HL-60/S4 treated with retinoic acid at 250 ng/mL for 4 days and 3 days (cell line): Measurements from ENCODE around the gene VWF.
"Not testable (repeated sequence)": the region's sequence is repeated elsewhere in the genome, so short reads cannot be mapped to it uniquely, and the experiment has no call there.

Source experiments
- in situ Hi-C: fragments of 300-500 bp; cut with MboI; formaldehyde crosslinking; loops from 2 replicates; pipeline ENCODE4 v1.7.0; 2022; ENCODE audit warnings: low sequenced_read_pairs

The VWF gene

DNA sequence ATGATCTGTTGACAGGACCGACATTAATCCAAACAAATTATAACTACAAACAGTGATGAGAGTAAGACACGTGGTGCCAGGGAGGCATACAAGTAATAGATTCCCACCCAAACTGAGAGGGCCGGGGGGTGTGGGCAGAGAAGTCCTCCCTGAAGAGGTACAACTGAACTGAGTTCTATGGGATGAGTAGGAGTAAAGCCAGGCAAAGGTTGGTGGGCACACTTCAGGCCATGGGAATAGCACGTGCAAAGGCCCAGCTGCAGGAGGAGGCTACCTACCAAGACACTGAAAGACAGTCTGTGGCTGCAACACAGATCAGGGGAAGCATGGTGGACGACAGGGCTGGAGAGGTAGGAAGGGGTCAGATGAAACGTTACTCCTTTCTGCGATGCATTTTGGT lies 22.0 kb upstream of the VWF start:
- in situ Hi-C loops, result no loop called here

DNA sequence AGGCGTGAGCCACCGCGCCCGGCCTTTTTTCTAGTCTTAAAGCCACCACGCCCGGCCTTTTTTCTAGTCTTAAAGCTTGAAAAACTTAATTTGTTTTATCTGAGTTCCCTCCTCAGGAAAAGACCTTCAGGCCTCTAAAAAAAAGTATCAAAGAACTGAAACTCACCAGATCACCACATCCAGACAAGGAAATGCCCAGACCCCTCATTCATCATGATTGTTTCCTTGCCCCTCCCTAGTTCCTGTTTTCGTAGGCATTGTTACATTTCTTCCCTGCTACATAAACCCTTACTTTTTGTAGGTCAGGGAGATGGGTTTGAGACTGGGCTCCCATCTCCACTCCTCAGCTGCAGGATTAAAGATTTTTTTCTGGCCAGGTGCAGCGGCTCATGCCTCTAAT lies 21.1 kb upstream of the VWF start:
- in situ Hi-C loops, result no loop called here

DNA sequence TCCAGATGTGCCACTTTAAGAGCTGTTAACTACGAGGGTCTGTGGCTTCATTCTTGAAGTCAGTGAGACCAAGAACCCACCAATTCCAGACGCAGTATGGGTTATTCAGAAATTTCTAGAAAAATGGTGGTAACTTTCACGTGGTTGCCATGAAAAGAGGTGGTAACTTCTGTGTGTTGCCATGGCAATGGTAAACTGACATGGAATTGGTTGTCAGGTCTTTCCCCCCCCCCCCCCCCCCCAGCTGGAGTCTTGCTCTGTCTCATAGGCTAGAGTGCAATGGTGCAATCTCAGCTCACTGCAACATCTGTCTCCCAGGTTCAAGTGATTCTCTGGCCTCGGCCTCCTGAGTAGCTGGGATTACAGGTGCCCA lies 18.8 kb upstream of the VWF start:
- in situ Hi-C loops, result no loop called here

DNA sequence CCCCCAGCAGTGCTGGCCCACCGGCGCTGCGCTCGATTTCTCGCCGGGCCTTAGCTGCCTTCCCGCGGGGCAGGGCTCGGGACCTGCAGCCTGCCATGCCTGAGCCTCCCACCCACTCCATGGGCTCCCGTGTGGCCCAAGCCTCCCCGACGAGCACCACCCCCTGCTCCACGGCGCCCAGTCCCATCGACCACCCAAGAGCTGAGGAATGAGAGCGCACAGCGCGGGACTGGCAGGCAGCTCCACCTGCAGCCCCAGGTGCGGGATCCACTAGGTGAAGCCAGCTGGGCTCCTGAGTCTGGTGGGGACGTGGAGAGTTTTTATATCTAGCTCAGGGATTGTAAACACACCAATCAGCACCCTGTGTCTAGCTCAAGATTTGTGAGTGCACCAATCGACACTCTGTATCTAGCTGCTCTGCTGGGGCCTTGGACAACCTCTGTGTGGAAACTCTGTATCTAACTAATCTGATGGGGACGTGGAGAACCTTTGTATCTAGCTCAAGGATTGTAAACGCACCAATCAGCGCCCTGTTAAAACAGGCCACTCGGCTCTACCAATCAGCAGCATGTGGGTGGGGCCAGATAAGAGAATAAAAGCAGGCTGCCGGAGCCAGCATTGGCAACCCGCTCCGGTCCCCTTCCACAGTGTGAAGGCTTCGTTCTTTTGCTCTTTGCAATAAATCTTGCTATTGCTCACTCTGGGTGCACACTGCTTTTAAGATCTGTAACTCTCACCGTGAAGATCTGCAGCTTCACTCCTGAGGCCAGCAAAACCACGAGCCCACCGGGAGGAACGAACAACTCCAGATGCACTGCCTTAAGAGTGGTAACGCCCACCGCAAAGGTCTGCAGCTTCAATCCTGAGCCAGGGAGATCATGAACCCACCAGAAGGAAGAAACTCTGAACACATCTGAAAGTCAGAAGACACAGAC lies 18.2 kb upstream of the VWF start:
- in situ Hi-C loops, result not testable (repeated sequence)

DNA sequence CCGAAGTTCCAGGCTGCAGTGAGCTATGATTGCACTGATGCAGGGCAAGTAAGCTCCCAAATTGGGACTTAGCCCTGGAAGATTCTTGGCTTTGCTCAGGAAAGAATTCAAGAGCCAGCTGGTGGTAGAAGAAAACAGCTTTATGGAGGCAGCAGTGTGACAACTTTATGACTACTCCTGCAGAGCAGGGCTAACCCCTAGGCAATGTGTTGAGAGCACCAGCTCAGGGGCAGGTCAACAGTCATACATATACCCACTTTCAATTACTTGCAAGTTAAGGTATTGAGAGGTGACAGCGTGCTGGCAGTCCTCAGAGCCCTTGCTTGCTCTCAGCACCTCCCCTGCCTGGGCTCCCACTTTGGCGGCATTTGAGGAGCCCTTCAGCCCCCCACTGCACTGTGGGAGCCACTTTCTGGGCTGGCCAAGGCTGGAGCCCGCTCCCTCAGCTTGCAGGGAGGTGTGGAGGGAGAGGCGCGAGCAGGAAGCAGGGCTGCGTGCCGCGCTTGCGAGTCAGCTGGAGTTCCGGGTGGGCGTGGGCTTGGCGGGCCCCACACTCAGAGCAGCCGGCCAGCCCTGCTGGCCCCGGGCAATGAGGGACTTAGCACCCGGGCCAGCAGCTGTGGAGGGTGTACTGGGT lies 17.4 kb upstream of the VWF start:
- in situ Hi-C loops, result not testable (repeated sequence)

DNA sequence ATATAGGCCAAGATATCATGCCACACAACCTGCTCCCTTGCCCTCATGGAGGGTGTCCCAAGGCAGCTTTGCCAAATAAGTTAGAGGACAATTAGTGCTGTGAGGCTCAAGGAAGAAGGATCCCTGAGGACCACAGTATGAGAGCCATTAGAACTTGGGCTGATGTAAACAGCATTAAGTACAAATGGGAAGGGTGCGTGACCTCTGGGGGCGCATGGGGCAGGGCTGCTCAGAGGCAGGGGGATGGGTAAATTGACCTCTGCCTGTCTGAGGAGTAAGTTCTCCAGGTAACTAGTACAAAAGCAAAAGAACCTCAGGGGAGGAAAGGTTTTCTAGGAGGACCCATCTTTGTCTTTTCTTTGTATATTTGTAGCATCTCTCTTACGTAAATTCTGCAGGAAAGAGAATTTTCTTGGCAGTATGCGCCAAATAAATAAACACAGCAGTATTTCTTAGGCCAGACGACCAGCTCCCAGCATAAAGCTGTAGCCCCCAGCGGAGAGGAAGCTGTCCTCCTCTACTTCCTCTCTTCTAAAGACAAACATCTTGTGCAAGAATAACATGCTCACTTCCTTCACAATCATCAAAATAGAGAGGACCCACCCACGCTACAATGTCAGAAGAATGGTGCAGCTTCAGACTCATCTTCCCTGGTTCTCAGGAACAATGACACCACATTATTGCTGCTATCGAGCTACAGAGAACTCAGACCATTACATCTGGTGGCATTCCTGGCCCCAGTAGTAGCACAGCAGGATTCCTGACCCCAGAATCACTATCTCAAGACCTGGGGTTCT lies 16.4 kb upstream of the VWF start:
- in situ Hi-C loops, result no loop called here

DNA sequence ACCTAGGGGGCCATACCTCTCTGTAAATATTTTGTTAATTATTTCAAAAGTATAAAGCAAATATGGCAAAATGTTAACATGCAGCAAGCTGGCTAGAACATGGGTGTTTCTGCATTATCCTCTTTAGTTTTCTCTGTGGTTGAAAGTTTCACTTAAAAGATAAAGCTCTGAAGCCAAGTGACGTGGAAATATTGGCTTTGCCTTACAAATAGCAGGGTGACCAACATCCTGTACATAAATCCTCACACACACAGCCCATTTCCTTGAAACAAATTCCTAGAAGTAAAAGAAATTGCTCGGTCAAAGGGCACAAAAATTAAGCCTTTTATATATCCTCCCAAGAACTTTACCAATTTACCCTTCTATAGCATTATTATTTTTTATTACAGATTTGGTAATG lies 10.6 kb upstream of the VWF start:
- in situ Hi-C loops, result no loop called here

DNA sequence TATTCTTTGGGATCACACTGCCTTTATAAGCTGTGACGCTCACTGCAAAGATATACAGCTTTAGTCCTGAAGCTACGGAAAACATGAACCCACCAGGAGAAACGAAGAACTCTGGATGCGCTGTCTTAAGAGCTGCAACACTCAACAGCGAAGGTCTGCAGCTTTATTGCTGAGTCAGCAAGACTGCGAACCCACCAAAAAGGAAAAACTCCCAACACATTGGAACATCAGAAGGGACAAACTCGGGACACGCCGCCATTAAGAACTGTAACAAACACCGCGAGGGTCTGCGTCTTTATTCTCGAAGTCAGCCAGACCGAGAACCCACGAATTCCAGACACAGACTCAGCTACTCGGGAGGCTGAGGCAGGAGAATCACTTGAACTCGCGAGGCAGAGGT lies 9.2 kb upstream of the VWF start:
- in situ Hi-C loops, result no loop called here

DNA sequence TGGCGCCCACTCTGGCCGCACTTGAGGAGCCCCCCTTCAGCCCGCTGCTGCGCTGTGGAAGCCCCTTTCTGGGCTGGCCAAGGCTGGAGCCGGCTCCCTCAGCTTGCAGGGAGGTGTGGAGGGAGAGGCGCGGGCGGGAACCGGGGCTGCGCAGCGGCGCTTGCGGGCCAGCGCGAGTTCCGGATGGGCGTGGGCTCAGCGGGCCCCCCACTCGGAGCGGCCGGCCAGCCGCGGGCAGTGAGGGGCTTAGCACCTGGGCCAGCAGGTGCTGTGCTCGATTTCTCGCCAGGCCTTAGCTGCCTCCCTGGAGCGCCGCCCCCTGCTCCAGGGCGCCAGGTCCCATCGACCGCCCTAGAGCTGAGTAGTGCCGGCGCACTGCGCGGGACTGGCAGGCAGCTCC lies 8.0 kb upstream of the VWF start:
- in situ Hi-C loops, result no loop called here

DNA sequence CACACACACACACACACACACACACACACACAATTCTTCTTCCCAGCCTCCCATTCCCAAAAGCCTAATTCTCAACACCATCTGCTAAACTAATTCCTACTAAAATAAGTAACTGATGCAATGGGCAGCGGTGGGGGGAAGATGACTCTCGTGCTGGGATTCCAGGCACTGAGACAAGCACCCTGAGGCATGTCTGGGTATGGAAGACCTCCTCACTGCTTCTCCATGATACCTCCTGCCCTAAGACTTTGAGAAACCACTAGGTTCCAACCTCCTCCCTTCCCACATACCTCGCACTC lies 789 bp upstream of the VWF start:
- in situ Hi-C loops, result no loop called here

DNA sequence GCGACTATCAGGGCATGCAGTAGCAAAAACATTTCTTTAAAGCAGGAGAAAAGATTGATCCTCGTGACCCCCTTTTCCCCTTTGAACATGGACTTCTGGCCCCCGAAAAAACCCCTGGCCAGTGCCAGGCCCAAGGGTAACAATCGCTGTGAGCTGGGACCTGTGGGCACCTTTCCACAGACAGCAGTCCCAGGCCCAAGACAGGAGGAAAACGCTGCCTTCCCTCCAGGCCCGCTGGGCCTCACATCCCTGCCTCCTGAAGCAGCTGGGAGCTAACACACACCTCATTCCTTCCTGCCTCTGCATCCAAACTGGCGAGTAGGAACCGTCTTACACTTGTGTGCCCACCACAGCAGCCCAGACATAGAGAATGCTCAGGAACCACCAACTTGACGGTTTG lies 1.2 kb downstream of the VWF start:
- in situ Hi-C loops, result no loop called here

DNA sequence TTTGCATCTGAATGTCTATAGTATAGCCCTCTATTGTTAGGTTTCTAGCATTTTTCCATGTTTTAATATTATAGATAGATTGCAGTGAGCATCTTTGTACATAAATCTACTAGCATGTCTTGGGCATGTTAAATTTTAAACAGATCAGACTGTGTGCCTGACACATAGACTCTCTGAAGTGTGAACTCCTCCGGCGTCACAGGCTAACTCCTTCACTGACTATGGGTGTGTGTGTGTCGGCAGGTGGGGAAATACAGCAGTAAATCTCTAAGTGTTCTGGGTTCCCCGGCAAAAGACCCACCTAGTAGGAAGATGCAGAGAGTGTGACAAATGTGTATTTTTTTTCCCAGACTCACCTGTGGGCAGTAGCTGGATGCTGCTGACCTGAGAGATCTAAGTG lies 2.3 kb downstream of the VWF start:
- in situ Hi-C loops, result no loop called here

DNA sequence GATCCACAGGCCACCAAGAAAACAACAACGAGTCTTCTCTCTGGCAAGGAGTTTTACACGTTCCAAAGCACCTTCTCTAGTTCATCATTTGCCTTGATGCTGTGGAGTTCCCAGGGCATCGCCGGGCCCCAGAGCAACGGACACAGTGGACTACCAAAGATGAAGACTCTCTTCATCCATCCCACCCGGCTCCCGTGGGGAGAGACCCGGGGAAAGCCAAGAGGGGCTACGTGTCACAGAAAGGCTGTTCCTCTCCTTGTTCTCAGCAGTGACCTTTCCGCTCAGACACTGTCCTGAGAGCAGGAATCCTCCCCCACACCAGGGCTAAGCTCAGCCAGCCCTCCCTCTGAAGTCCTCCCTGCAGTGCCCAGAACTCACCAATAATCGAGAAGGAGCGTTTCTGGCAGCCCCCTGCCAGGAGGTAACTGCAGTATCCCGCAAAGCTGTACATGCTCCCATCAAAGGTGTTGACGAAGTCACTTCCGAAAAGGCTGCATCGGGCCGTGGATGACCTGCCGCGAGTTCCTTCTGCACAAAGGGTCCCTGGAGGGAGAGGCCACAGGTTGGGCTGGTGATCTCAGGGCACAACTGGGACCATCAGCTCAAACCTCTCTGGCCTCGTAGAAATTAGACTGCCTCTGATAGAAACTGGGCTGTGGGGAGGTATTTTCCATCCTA lies 3.5 kb downstream of the VWF start:
- in situ Hi-C loops, result no loop called here

DNA sequence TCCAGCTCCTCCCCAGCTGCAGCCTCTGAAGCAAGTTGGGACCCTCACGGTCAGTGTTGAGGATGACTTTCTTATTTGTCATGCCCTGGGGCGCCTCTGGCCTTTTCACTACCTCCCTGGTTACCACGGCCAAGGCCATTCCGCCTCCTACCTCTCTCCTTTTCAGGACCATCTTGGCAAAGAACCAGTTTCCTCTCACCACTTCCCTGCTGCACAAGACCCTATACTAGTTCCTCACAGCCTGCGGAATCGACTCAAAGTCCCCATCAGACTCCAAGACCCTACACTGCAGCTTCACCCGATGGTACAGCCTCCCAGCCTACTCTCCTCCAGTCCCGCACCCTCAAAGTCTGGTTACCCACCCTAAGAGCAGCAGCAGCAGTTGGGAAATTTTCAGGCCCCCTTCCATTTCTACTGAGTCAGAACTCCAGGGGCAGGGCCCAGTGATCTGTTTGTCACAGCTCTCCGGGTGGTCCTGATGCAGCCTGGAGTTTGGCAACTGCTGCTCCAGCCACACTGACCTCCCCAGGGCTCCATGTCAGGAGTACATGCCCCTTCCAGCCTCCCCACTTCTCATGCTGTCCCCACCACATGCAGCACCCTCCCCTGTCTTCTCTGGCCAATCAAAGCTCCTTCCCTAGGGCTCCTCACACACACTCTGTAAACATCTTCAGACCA lies 5.4 kb downstream of the VWF start:
- in situ Hi-C loops, result no loop called here

DNA sequence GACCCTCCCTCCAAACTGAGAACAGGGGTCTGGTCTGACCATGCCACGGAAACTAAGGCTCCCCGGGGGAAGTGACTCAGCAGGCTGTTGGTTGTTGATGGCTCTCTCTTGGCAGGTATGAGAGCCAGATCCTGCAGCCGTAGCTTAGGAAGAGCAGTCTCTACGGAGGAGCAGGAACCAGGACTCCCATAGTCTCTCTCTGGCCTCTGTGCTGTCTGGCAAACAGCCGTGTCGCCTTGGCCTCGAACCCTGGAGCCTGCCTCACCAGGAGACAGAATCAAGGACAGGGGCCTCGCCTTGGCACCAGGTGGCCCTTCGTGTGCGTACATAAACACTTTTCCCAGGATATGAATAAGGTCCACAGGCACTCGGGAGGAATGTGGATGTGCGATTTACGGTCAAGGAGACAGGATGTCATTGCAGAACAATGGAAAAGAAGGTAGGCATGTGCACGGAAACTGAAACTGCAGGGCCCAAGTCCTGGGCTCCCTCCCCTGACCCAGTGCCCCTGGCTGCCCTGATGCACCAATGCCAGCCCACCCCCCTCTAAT lies 7.9 kb downstream of the VWF start:
- in situ Hi-C loops, result no loop called here

DNA sequence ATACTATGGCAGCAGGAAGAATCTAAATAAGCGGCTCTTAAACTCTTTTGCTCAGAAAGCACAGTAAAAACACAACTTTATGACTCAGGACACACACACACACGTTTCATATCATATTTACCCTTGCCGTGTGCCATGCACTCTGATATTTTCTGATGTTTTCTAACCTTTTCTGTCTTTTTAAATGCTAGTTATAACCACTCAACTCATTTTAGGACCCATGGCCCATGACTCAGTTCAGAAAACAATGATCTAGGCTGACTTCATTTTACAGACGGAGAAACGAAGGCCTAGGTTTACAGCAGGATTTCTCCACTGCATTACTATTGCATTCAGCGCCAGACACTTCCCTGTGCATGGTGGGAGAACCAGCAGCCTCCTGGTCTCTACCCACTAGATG lies 9.1 kb downstream of the VWF start:
- in situ Hi-C loops, result no loop called here

DNA sequence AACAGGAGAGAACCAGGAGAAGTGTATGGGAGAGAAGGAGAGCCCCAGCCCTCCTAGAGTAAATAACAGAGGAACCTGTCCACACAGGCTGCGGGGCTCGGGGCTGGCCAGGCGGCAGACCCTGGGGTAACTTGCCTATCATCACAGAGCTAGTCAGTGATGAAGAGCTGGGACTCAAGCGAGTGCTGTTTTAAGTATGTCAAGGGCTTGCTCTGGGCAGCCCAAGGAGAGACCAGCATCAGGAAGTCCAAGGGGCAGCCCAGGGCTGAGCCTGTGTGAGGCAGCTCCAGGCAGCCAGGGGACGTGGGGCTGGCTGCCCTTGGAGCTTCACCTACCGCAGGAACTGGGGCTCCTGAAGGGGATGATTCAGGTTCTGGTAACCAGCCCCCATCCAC lies 10.0 kb downstream of the VWF start:
- in situ Hi-C loops, result no loop called here

DNA sequence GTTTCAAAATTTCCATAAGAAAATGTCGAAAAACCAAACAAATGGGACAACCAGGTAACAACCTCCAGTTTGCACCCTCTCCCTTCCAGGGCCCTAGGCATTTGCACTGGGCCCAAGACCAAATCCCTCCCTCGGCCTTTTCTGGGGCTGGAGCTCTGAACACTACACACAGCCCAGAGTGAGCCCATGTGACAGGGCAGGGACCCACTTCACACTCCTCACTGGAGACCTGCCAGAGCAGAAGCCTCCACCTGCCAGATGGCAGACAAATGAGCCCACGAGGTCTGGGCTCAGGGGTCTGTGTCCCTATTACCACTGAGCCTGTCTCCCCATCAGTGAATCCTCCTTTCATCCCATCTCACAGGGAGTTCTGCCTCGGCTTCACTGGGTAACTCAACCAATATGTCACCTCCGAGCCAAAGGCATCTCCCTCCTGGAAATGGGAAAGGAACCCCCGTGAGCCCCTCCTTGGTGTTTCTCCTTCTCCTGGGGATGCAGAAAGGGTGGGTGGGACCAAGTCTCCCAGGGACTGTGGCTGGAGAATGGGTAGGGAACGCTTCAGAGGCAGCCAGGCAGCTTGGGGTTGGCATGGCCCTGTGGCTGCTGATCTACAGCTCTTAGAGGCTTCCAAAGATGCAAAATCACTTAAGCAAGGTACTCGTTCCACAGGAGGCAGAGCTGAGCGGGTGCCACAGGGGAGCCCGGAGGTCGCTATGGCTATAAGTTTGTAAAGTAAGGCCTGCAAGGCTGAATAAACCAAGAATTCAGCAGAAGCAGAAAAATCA lies 10.6 kb downstream of the VWF start:
- in situ Hi-C loops, result no loop called here

DNA sequence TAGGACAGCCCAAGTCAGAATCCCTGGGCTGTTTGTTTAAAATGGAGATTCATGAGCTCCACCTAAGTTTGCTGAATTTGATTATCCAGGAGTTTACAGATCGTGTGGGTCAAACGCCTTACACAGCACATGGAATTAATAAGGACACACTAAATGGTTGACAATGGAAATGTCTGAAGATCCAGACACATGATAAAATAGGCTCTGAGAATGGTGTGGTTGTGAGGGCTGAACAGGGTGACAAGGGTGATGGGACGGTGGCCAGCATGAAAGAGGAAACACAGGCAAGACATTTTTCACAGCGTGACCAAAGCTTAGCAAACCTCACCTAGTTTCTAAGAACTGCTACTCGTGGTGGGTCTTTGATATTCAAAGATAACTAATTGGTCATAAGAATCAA lies 12.5 kb downstream of the VWF start:
- in situ Hi-C loops, result no loop called here

DNA sequence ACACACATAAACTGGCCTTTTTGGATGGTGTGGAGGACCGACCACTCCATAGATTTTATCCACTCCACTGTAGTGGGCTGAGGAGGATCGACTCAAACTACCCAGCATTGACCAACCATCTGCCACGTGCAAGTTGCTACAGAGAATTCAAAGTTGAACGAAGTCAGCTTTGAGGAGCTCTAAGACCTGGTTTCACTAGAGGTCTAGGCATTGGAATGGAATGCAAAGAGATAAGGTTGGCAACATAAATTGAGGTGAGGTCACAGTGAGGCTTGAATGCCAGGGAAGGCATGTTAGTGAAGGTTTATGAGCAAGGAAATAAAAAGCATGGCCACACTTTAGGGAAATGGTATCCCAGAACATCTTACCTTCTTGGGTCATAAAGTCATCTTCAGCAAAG lies 14.5 kb downstream of the VWF start:
- in situ Hi-C loops, result no loop called here
